ENCODE results near the gene BASP1.

- TF ChIP-seq CTCF (IDR thresholded peaks at IDR 0.05) (no peak), POLR2A (IDR thresholded peaks at IDR 0.05) (no peak)
Observed at GRCh38 chr5:17256839-17257238, 39.4 kb downstream of the BASP1 start.
